Activated CD8-positive, alpha-beta memory T cell treated with anti-CD3 and anti-CD28 coated beads, Interleukin-2, amount 10 ng/mL, durations not matched to agents 7 days and 5 days (primary cell): ENCODE results near the gene TWF2. TPM values are rescaled to one million over a fixed set of nuclear protein-coding genes. Genes with fewer than 3 reads are reported as not detected.
A peak's percentile ranks its signal among the peaks of the same experiment; 100 is the strongest.

ENCODE experiments used
- ATAC-seq: fragments of 150-1000 bp; cut with Tn5 transposase; one replicate; pipeline ENCODE4 v1.10.0; 2021; ENCODE audit warnings: moderate library complexity
- CTCF ChIA-PET: fragments of 350-600 bp; sonication (Branson Sonifier 250); formaldehyde crosslinking; loops from one replicate; lab custom pipeline; 2021; ENCODE audit warnings: antibody characterized with exemption; lab: Charles Lee
- DNase-seq: peaks from one replicate; pipeline ENCODE4 v3.0.0-alpha.2; 2020
- H3K27ac Mint-ChIP-seq: one replicate; pipeline ENCODE4 v1.8.0; 2021; ENCODE audit warnings: mild to moderate bottlenecking, mixed read lengths
- H3K27me3 Mint-ChIP-seq: one replicate; pipeline ENCODE4 v1.8.0; 2021; ENCODE audit warnings: mixed read lengths
- H3K36me3 Mint-ChIP-seq: one replicate; pipeline ENCODE4 v1.8.0; 2021; ENCODE audit warnings: mild to moderate bottlenecking, mixed read lengths
- H3K4me1 Mint-ChIP-seq: one replicate; pipeline ENCODE4 v1.8.0; 2021; ENCODE audit warnings: mixed read lengths
- H3K4me3 Mint-ChIP-seq: one replicate; pipeline ENCODE4 v1.8.0; 2021; ENCODE audit warnings: mild to moderate bottlenecking, moderate library complexity, mixed read lengths
- H3K9me3 Mint-ChIP-seq: one replicate; pipeline ENCODE4 v1.8.0; 2022; ENCODE audit warnings: low read depth, mixed read lengths
- total RNA-seq, 2 experiments: library from RNA; stranded (reverse); gene quantifications; one replicate each; pipeline ENCODE4 v1.2.3, GENCODE V29; 2021

TWF2 gene
- total RNA-seq, 2 experiments from 2014 or later, result 110 to 131 TPM

- Mint-ChIP-seq H3K36me3 (peaks cover 31% of the 10 kb centered on the region), H3K27ac (peak overlapping the region; percentile 36), H3K9me3 (no peaks in the 10 kb centered on the region), H3K4me3 (no peak overlapping the region), H3K4me1 (peaks cover 52% of the 10 kb centered on the region), H3K27me3 (no peaks in the 10 kb centered on the region)
- CTCF ChIA-PET, result interaction anchor here (1.1 to 13.8 kb wide), 10 partner anchors 13 to 110 kb away, joined by 3 to 176 read pairs (median 40); partner anchors contain the start of genes GLYCTK, PPM1M and WDR82
- ATAC-seq, result no peak
- DNase-seq, result no peak
Measured at GRCh38 chr3:52233108-52233591, 5.8 kb downstream of the TWF2 start.

GRCh38 chr3:52232279-52233107, 6.5 kb downstream of the TWF2 start:
- H3K4me3 Mint-ChIP-seq, result no peak overlapping the region
- H3K4me1 Mint-ChIP-seq, result peaks cover 47% of the 10 kb centered on the region
- DNase-seq, result no peak
- ATAC-seq, result no peak
- no peaks in the 10 kb centered on the region for H3K27me3 Mint-ChIP-seq
- peak overlapping the region; percentile 36 for H3K27ac Mint-ChIP-seq
- peaks cover 30% of the 10 kb centered on the region for H3K36me3 Mint-ChIP-seq
- no peaks in the 10 kb centered on the region for H3K9me3 Mint-ChIP-seq
- CTCF ChIA-PET, result interaction anchor here (0.8 to 6.5 kb wide), 18 partner anchors 8 to 231 kb away, joined by 3 to 112 read pairs (median 10); partner anchors contain the start of genes GLYCTK, PPM1M and WDR82

GRCh38 chr3:52231502-52232278, 7.3 kb downstream of the TWF2 start:
- CTCF ChIA-PET, result interaction anchor here (0.6 to 6.5 kb wide), 28 partner anchors 9 to 244 kb away, joined by 3 to 112 read pairs (median 4); partner anchors contain the start of genes GLYCTK, PPM1M and WDR82
- H3K4me1 Mint-ChIP-seq, result peaks cover 42% of the 10 kb centered on the region
- H3K9me3 Mint-ChIP-seq, result no peaks in the 10 kb centered on the region
- peak overlapping the region; percentile 57 for H3K27ac Mint-ChIP-seq
- DNase-seq, result peak; percentile 89
- no peak overlapping the region for H3K4me3 Mint-ChIP-seq
- ATAC-seq, result peak; percentile 87
- no peaks in the 10 kb centered on the region for H3K27me3 Mint-ChIP-seq
- peaks cover 30% of the 10 kb centered on the region for H3K36me3 Mint-ChIP-seq

- no peak for ATAC-seq
- DNase-seq, result no peak
- H3K4me3 Mint-ChIP-seq, result no peak overlapping the region
- CTCF ChIA-PET, result interaction anchor here (0.6 to 6.5 kb wide), 25 partner anchors 9 to 245 kb away, joined by 3 to 112 read pairs (median 7); partner anchors contain the start of genes GLYCTK, PPM1M and WDR82
- H3K4me1 Mint-ChIP-seq, result peaks cover 43% of the 10 kb centered on the region
- peak overlapping the region; percentile 57 for H3K27ac Mint-ChIP-seq
- H3K36me3 Mint-ChIP-seq, result peaks cover 30% of the 10 kb centered on the region
- H3K9me3 Mint-ChIP-seq, result no peaks in the 10 kb centered on the region
- no peaks in the 10 kb centered on the region for H3K27me3 Mint-ChIP-seq
Measured at GRCh38 chr3:52230889-52231499, 8.0 kb downstream of the TWF2 start.

GRCh38 chr3:52230461-52230860, 8.5 kb downstream of the TWF2 start:
- no peak overlapping the region for H3K27ac Mint-ChIP-seq
- H3K27me3 Mint-ChIP-seq, result no peaks in the 10 kb centered on the region
- no peaks in the 10 kb centered on the region for H3K9me3 Mint-ChIP-seq
- ATAC-seq (no peak), DNase-seq (no peak)
- CTCF ChIA-PET, result interaction anchor here (0.6 to 6.5 kb wide), 15 partner anchors 10 to 216 kb away, joined by 3 to 112 read pairs (median 11); partner anchors contain the start of genes GLYCTK, PPM1M and WDR82
- H3K4me3 Mint-ChIP-seq, result no peak overlapping the region
- peaks cover 29% of the 10 kb centered on the region for H3K36me3 Mint-ChIP-seq
- peaks cover 44% of the 10 kb centered on the region for H3K4me1 Mint-ChIP-seq

GRCh38 chr3:52229656-52230055, 9.3 kb downstream of the TWF2 start:
- H3K9me3 Mint-ChIP-seq, result no peaks in the 10 kb centered on the region

GRCh38 chr3:52228751-52229291, 10.1 kb downstream of the TWF2 start:
- Mint-ChIP-seq H3K4me3 (no peak overlapping the region), H3K4me1 (peaks cover 49% of the 10 kb centered on the region), H3K36me3 (peaks cover 23% of the 10 kb centered on the region), H3K9me3 (no peaks in the 10 kb centered on the region), H3K27me3 (no peaks in the 10 kb centered on the region), H3K27ac (no peak overlapping the region)
- ATAC-seq (no peak), DNase-seq (no peak)
- CTCF ChIA-PET, result interaction anchor here (0.6 to 1.4 kb wide), 3 partner anchors 9 to 110 kb away, joined by 3 to 8 read pairs (median 5); partner anchors contain the start of gene WDR82

More at GRCh38 chr3:52229656-52230055, 9.3 kb downstream of the TWF2 start:
- Mint-ChIP-seq H3K27ac (no peak overlapping the region), H3K4me1 (peaks cover 46% of the 10 kb centered on the region), H3K4me3 (no peak overlapping the region), H3K27me3 (no peaks in the 10 kb centered on the region), H3K36me3 (peaks cover 27% of the 10 kb centered on the region)
- DNase-seq (no peak), ATAC-seq (no peak)
- CTCF ChIA-PET, result interaction anchor here (0.6 to 3.5 kb wide), 6 partner anchors 9 to 109 kb away, joined by 3 to 112 read pairs (median 6); partner anchors contain the start of genes TWF2 and WDR82

- Mint-ChIP-seq H3K9me3 (no peaks in the 10 kb centered on the region), H3K27me3 (no peaks in the 10 kb centered on the region), H3K4me3 (no peak overlapping the region), H3K4me1 (peaks cover 51% of the 10 kb centered on the region), H3K36me3 (peaks cover 20% of the 10 kb centered on the region), H3K27ac (no peak overlapping the region)
- CTCF ChIA-PET, result interaction anchor here (0.8 to 1.4 kb wide), 2 partner anchors 8 to 9 kb away, joined by 3 to 8 read pairs; no protein-coding TSS in a partner anchor
- ATAC-seq, result no peak
- no peak for DNase-seq
Measured at GRCh38 chr3:52228266-52228665, 10.7 kb downstream of the TWF2 start.

GRCh38 chr3:52227766-52228165, 11.2 kb downstream of the TWF2 start:
- peaks cover 51% of the 10 kb centered on the region for H3K4me1 Mint-ChIP-seq

GRCh38 chr3:52227117-52227516, 11.8 kb downstream of the TWF2 start:
- H3K4me1 Mint-ChIP-seq, result peaks cover 51% of the 10 kb centered on the region
- DNase-seq, result no peak

More at GRCh38 chr3:52227766-52228165, 11.2 kb downstream of the TWF2 start:
- Mint-ChIP-seq H3K36me3 (peaks cover 20% of the 10 kb centered on the region), H3K4me3 (no peak overlapping the region), H3K27me3 (no peaks in the 10 kb centered on the region), H3K9me3 (no peaks in the 10 kb centered on the region), H3K27ac (peak overlapping the region; percentile 17)
- ATAC-seq (no peak), DNase-seq (no peak)
- CTCF ChIA-PET, result interaction anchor here (0.8 to 1.6 kb wide), 4 partner anchors 10 to 109 kb away, joined by 3 to 4 read pairs (median 3); no protein-coding TSS in a partner anchor

GRCh38 chr3:52226229-52226817, 12.6 kb downstream of the TWF2 start:
- peak overlapping the region; percentile 62 for H3K27ac Mint-ChIP-seq
- DNase-seq (no peak), ATAC-seq (no peak)
- peaks cover 53% of the 10 kb centered on the region for H3K4me1 Mint-ChIP-seq
- H3K4me3 Mint-ChIP-seq, result no peak overlapping the region
- no peaks in the 10 kb centered on the region for H3K9me3 Mint-ChIP-seq
- H3K36me3 Mint-ChIP-seq, result peaks cover 15% of the 10 kb centered on the region
- CTCF ChIA-PET, result interaction anchor here (1.1 to 2.3 kb wide), 7 partner anchors 14 to 113 kb away, joined by 3 to 13 read pairs (median 4); partner anchors contain the start of gene WDR82
- no peaks in the 10 kb centered on the region for H3K27me3 Mint-ChIP-seq

More at GRCh38 chr3:52227117-52227516, 11.8 kb downstream of the TWF2 start:
- Mint-ChIP-seq H3K9me3 (no peaks in the 10 kb centered on the region), H3K27me3 (no peaks in the 10 kb centered on the region), H3K4me3 (no peak overlapping the region), H3K36me3 (peaks cover 20% of the 10 kb centered on the region), H3K27ac (no peak overlapping the region)
- ATAC-seq, result no peak
- CTCF ChIA-PET, result interaction anchor here (0.8 to 2.3 kb wide), 6 partner anchors 10 to 226 kb away, joined by 3 to 13 read pairs (median 3); no protein-coding TSS in a partner anchor
